ENCODE measurements around the gene RASSF3. TPM values are rescaled to one million over a fixed set of nuclear protein-coding genes. Genes with fewer than 3 reads are reported as not detected.
"Not testable (repeated sequence)": the region's sequence is repeated elsewhere in the genome, so short reads cannot be mapped to it uniquely, and the experiment has no call there.

Gene RASSF3
- total RNA-seq, 1 donor from 2014 or later, result 70.5 TPM

- DNase-seq (ENCODE audit: extremely low read depth, low read depth, low spot score), result no peak
Measured at GRCh38 chr12:64631197-64631596, 20.9 kb downstream of the RASSF3 start.

- DNase-seq (ENCODE audit: extremely low read depth, low read depth, low spot score), result no peak
Measured at GRCh38 chr12:64633011-64633939, 23.0 kb downstream of the RASSF3 start.

DNA sequence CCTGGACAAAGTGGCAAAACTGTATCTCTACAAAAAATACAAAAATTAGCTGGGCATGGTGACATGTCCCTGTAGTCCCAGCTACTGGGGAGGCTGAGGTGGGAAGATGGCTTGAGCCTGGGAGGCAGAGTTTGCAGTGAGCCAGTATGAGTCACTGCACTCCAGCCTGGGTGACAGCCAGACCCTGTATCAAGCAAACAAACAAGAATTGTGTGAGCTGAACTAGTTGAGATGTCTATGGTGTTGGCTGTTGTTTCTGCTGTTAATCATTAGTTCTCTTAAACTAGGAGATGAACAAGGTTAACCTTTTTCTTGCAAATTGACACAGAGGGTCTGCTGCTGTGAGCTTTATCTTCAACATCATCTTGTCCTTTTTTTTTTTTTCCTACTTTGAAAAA is 23.6 kb downstream of the RASSF3 start:
- DNase-seq (ENCODE audit: extremely low read depth, low read depth, low spot score), result no peak

DNA sequence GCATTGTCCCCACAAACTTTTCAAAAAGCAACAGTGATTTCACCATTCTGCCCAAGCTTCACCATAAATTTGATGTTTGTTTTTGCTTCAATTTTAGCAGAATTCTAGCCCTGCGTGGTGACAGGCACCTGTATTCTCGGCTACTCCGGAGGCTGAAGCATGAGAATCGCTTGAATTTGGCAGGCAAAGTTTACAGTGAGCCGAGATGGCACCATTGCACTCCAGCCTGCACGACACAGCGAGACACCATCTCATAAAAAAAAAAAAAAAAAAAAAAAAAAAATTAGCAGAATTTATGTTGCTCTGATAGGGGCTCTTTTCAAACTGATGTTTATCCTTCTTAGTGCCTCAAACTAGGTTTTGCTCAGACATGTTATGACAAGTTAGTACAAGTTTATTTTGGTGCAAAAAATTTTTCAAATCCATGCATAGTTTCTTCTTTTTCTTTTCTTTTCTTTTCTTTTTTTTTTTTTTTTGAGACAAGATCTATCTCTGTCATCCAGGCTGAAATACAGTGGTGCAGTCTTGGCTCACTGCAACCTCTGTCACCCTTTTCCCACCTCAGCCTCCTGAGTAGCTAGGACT is 24.3 kb downstream of the RASSF3 start:
- DNase-seq (ENCODE audit: extremely low read depth, low read depth, low spot score), result no peak

GRCh38 chr12:64635356-64635998 is 25.2 kb downstream of the RASSF3 start:
- DNase-seq (ENCODE audit: extremely low read depth, low read depth, low spot score), result no peak

DNA sequence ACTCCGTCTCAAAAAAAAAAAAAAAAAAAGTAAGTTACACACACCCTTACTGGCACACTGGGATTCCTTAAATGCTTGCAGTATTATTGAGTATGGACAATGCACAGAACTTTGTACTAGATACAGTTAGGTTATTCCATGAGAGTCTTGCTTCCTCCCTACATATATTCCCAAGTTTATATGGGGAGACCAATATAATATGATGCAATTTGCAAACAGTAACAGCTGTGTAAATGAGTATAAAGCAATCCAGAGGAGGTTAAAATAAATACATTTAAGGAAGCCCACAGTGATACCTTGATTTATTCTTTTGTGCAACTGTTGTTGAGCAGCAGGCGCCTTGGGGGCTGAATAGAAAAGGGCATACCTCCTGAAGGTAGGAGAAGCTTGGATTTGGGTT is 26.6 kb downstream of the RASSF3 start:
- no peak for DNase-seq (ENCODE audit: extremely low read depth, low read depth, low spot score)

GRCh38 chr12:64639466-64639865 is 29.2 kb downstream of the RASSF3 start:
- DNase-seq (ENCODE audit: extremely low read depth, low read depth, low spot score), result no peak

GRCh38 chr12:64646318-64646717 is 36.0 kb downstream of the RASSF3 start:
- no peak for DNase-seq (ENCODE audit: extremely low read depth, low read depth, low spot score)

- DNase-seq (ENCODE audit: extremely low read depth, low read depth, low spot score), result no peak
Measured at GRCh38 chr12:64649487-64649886, 39.2 kb downstream of the RASSF3 start.

DNA sequence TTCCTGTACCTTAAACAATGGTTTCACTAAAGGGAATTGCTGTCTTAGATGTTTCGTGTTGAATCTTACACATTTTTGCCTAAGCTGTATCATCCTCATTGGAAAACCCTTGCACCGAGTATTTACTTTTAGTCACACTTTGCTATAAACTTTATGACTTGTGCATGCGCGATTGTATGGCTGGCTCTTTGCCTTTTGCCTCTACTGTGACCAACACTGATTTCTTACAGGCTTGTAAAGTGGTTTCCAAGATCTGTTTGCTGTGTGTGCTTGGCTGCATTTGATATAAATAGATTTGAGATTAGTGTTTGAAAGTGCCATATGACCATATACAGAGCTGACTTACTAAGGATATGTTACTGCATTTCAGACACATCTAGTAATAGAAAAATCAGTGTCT is 40.5 kb downstream of the RASSF3 start:
- no peak for DNase-seq (ENCODE audit: extremely low read depth, low read depth, low spot score)

GRCh38 chr12:64652346-64652745 is 42.1 kb downstream of the RASSF3 start:
- DNase-seq (ENCODE audit: extremely low read depth, low read depth, low spot score), result no peak

DNA sequence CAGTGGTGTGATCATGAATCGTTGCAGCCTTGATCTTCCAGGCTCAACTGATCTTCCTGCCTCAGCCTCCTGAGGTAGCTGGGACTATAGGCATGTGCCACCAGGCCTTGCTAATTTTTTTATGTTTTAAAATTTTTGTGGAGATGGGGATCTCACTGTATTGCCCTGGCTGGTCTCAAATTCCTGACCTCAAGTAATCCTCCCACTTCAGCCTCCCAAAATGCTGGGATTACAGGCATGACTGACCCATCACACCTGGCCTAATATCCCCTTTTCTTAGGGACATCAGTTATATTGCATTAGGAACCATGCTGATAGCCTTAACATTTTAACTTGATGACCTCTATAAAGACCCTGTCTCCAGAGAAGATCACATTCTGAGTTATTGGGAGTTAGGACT is 42.8 kb downstream of the RASSF3 start:
- no peak for DNase-seq (ENCODE audit: extremely low read depth, low read depth, low spot score)

DNA sequence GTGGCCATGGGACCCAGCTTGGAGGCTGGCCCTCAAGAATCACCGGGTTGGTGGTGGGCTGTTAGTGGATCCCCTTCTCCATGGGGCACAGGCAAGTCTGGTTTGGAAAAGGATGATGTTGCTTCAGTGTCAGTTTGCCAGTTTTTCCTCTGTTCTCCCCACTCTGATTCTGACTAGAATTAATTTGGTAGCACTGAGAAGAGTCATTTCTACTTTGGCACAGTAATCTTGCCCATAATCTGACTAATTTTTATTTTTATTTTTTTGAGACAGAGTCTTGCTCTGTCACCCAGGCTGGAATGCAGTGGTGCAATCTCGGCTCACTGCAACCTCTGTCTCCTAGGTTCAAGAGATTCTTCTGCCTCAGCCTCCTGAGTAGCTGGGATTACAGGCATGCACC is 43.6 kb downstream of the RASSF3 start:
- DNase-seq (ENCODE audit: extremely low read depth, low read depth, low spot score), result not testable (repeated sequence)

DNA sequence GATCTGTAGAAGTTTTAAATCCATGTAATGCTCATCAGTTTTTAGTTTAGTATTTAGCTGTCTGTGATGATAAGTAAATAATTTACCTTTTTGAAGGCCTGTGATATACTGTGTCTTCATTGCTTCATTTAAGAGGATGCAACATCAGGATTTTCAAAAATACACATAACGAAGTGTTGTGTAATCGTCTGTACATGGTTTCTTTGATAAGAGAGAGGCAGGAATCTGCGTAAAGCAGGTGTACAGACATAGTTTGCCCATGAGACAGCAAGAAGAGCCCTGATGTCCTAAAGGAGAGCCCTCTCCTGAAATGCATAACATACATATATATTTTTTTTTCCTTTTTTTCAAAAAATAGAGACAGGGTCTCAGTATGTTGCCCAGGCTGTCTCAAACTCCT is 44.8 kb downstream of the RASSF3 start:
- DNase-seq (ENCODE audit: extremely low read depth, low read depth, low spot score), result no peak

GRCh38 chr12:64656429-64656828 is 46.1 kb downstream of the RASSF3 start:
- DNase-seq (ENCODE audit: extremely low read depth, low read depth, low spot score), result no peak

- DNase-seq (ENCODE audit: extremely low read depth, low read depth, low spot score), result no peak
Measured at GRCh38 chr12:64658892-64659481, 48.7 kb downstream of the RASSF3 start.

DNA sequence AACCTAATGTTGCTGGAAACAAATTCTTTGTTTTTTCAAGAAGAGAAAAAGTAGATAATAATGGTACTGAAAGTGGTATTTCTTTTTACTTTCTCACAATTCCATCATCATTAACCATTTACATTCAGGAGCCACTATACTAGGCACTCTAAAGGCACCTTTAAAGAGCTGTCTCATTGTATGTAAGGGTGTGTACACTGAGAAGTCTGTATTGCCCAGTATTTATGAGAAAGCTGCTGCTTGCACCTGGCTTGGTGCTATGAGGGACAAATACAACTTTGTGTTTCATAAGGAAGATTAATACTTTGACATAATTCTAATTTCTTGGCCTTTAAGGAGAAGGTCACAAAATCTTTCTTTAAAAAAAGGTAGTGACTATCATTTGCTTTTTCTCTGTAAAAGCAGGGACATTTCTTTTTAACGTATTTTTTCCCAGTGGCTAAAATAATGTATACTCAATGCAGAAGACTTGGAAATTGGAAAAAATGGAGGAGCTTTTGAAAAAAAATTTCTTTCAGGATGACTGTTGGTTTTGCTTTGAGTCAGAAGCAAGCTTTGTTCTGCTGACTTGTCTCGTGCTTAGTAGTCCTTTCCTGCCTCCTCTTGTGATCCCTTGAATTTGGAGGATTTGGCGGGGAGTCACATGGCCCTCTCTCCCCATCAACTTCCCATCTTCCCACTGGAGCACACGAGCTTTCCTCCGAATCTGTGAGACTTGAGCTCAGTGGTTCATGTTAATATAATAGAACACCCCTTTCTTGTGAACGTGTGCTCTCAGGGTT is 50.1 kb downstream of the RASSF3 start:
- no peak for DNase-seq (ENCODE audit: extremely low read depth, low read depth, low spot score)

GRCh38 chr12:64663015-64663414 is 52.7 kb downstream of the RASSF3 start:
- DNase-seq (ENCODE audit: extremely low read depth, low read depth, low spot score), result no peak

GRCh38 chr12:64665514-64665913 is 55.2 kb downstream of the RASSF3 start:
- no peak for DNase-seq (ENCODE audit: extremely low read depth, low read depth, low spot score)

DNA sequence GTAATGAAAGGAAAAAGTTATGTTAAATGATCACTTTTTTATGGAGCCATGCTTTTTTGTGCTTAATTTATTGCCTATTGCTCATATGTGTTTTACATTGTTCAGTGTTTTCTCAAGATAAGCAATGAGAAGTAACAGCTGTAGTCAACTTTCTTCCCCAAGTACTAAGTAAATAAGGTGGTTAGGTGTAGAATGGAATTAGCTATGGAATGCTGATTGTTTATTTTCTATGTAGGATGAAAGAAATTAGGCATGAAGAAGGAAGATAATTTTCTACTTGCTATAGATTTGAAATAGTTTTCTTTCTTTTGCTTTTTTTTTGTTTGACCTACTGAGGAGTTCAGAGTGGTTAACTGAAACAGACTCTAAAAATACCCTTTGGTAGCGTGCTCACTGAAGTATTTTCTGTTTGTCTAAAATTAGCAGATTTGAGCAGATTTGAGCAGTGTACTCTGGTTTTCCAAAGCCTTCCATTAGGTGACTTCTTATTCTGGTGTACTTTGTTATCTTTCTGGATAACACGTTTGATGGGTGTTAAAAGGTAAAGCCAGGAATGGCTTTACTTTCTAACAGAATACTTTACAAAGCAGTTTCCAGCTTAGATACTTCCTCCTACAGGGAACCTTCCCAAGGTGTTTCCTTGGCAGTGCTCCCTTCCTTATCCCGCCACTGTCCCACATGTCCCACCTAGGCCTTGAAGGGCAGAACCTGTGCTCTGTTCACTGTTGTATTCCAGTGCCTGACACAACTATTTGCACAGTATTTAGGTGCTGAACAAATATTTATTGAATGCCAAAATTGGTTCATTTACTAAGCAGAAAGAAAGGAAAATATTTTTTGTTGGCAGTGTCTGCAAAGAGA is 56.0 kb downstream of the RASSF3 start:
- DNase-seq (ENCODE audit: extremely low read depth, low read depth, low spot score), result no peak

All from glomerular endothelial cell (primary cell).